ENCODE results near the gene MACO1.

Gene MACO1

DNA sequence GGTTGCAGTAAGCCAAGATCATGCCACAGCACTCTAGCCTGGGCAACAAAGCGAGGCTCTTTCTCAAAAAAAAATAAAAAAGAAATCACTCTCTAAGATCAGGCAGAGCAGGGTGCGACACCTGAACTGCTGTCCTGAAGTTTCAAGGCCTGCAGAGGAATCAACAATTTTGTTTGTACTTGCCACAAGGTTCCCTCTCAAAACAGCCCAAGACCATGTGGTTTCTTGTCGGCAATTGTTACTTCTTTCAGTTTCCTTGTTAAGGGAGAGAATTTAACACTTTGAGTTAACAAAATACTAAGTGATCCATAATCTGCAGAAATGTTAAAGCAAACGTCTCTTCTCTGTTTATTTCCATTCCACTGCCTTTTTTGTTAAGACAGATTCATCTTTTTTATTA, 36.5 kb downstream of the MACO1 start:
- H4K20me1 ChIP-seq (ENCODE audit: insufficient read depth, low read length): no peaks in the 10 kb centered on the region
- H3K79me2 ChIP-seq (ENCODE audit: insufficient read depth, low read length): 0 out of 2 replicates have a peak, but pooled peaks cover 6% of the 10 kb centered on the region
- H3K4me3 ChIP-seq (ENCODE audit: low read depth, low read length, poor library complexity, severe bottlenecking): no peak overlapping the region
- no peak overlapping the region for H2AFZ ChIP-seq (ENCODE audit: low read length)
- H3K27me3 ChIP-seq (ENCODE audit: insufficient read depth, low read length): no peaks in the 10 kb centered on the region
- no peak overlapping the region for H3K4me2 ChIP-seq (ENCODE audit: low read length)
- H3K9me2 ChIP-seq (ENCODE audit: low read depth, low read length): no peaks in the 10 kb centered on the region
- no peak overlapping the region for H3K9ac ChIP-seq (ENCODE audit: low read length)
- no peaks in the 10 kb centered on the region for H3F3A ChIP-seq (ENCODE audit: insufficient read depth, low read length)
- peaks cover 20% of the 10 kb centered on the region for H3K4me1 ChIP-seq (ENCODE audit: insufficient read depth, low read length, severe bottlenecking)
- H3K36me3 ChIP-seq (ENCODE audit: insufficient read depth, low read length): peaks cover 7% of the 10 kb centered on the region; the same call in 1 of the 2 replicates
- H3K9me3 ChIP-seq (ENCODE audit: low read length): no peaks in the 10 kb centered on the region
- no peak overlapping the region for H3K27ac ChIP-seq (ENCODE audit: low read depth, low read length, poor library complexity, severe bottlenecking)
- TF ChIP-seq, protein P1, sequence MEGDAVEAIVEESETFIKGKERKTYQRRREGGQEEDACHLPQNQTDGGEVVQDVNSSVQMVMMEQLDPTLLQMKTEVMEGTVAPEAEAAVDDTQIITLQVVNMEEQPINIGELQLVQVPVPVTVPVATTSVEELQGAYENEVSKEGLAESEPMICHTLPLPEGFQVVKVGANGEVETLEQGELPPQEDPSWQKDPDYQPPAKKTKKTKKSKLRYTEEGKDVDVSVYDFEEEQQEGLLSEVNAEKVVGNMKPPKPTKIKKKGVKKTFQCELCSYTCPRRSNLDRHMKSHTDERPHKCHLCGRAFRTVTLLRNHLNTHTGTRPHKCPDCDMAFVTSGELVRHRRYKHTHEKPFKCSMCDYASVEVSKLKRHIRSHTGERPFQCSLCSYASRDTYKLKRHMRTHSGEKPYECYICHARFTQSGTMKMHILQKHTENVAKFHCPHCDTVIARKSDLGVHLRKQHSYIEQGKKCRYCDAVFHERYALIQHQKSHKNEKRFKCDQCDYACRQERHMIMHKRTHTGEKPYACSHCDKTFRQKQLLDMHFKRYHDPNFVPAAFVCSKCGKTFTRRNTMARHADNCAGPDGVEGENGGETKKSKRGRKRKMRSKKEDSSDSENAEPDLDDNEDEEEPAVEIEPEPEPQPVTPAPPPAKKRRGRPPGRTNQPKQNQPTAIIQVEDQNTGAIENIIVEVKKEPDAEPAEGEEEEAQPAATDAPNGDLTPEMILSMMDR (IDR thresholded peaks at IDR 0.05; ENCODE audit: low read length): no peak
- no peak for TF ChIP-seq EZH2 (IDR thresholded peaks at IDR 0.05; ENCODE audit: borderline replicate concordance, low read length)

DNA sequence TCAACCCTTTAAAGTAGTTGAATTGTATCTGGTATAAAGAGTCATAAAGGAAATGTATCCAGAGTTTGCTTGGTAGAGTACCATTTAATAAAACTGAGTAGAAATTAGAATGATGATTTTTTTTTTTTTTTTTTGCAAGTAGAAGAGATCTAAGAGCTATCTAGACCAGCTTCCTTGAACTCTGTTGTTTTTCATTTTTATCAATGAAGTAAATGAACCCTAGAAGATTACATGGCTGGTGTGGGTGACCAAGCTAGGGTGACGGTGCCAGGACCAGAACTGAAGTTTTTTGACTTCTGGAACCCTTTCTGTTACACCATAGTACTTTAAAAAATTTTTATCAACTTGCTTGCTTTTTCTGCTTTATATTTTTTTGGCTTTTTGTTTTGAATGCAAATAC, 36.9 kb downstream of the MACO1 start:
- H3K79me2 ChIP-seq (ENCODE audit: insufficient read depth, low read length): 0 out of 2 replicates have a peak, but pooled peaks cover 6% of the 10 kb centered on the region

DNA sequence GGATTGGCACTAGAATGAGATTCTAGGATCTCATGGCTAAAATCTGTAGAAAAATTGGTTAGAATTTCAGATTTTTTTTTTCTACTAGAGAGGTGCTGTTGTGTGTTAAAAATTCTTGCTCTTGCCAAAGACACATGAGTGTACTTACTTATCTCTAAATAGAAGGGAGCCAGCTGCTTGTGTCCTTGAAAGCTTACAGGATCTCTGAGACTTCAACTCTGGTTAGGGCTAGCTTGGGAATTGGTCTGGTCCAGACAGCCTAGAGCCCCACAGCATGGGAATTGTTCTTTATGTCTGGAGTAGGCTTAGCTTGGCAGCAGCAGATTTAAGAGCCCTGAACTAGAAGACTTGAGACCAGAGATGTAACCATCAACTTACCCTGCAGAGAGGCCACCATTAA, 37.3 kb downstream of the MACO1 start:
- no peak overlapping the region for H3K4me2 ChIP-seq (ENCODE audit: low read length)
- no peaks in the 10 kb centered on the region for H3K9me3 ChIP-seq (ENCODE audit: low read length)
- no peak overlapping the region for H3K4me3 ChIP-seq (ENCODE audit: low read depth, low read length, poor library complexity, severe bottlenecking)
- H3K36me3 ChIP-seq (ENCODE audit: insufficient read depth, low read length): 0 out of 2 replicates have a peak, but pooled peaks cover 4% of the 10 kb centered on the region
- H3K9me2 ChIP-seq (ENCODE audit: low read depth, low read length): no peaks in the 10 kb centered on the region
- no peak overlapping the region for H3K9ac ChIP-seq (ENCODE audit: low read length)
- H3F3A ChIP-seq (ENCODE audit: insufficient read depth, low read length): no peaks in the 10 kb centered on the region
- H4K20me1 ChIP-seq (ENCODE audit: insufficient read depth, low read length): no peaks in the 10 kb centered on the region
- no peak overlapping the region for H2AFZ ChIP-seq (ENCODE audit: low read length)
- peaks cover 28% of the 10 kb centered on the region for H3K4me1 ChIP-seq (ENCODE audit: insufficient read depth, low read length, severe bottlenecking)
- H3K79me2 ChIP-seq (ENCODE audit: insufficient read depth, low read length): peaks cover 9% of the 10 kb centered on the region; the same call in 1 of the 2 replicates
- no peaks in the 10 kb centered on the region for H3K27me3 ChIP-seq (ENCODE audit: insufficient read depth, low read length)
- H3K27ac ChIP-seq (ENCODE audit: low read depth, low read length, poor library complexity, severe bottlenecking): no peak overlapping the region
- no peak for TF ChIP-seq EZH2 (IDR thresholded peaks at IDR 0.05; ENCODE audit: borderline replicate concordance, low read length)
- TF ChIP-seq, protein P1 (IDR thresholded peaks at IDR 0.05; ENCODE audit: low read length): no peak

More for the DNA sequence above, 36.9 kb downstream of the MACO1 start:
- Histone ChIP-seq H3K9ac (ENCODE audit: low read length) (no peak overlapping the region), H2AFZ (ENCODE audit: low read length) (no peak overlapping the region), H3K9me2 (ENCODE audit: low read depth, low read length) (no peaks in the 10 kb centered on the region), H3K4me1 (ENCODE audit: insufficient read depth, low read length, severe bottlenecking) (peaks cover 24% of the 10 kb centered on the region), H3K9me3 (ENCODE audit: low read length) (no peaks in the 10 kb centered on the region), H4K20me1 (ENCODE audit: insufficient read depth, low read length) (no peaks in the 10 kb centered on the region), H3F3A (ENCODE audit: insufficient read depth, low read length) (no peaks in the 10 kb centered on the region), H3K4me3 (ENCODE audit: low read depth, low read length, poor library complexity, severe bottlenecking) (no peak overlapping the region), H3K36me3 (ENCODE audit: insufficient read depth, low read length) (peaks cover 5% of the 10 kb centered on the region; the same call in 1 of the 2 replicates), H3K27me3 (ENCODE audit: insufficient read depth, low read length) (no peaks in the 10 kb centered on the region), H3K27ac (ENCODE audit: low read depth, low read length, poor library complexity, severe bottlenecking) (no peak overlapping the region), H3K4me2 (ENCODE audit: low read length) (no peak overlapping the region)
- TF ChIP-seq, protein P1 (IDR thresholded peaks at IDR 0.05; ENCODE audit: low read length): no peak
- TF ChIP-seq EZH2 (IDR thresholded peaks at IDR 0.05; ENCODE audit: borderline replicate concordance, low read length): no peak
